Measurements from ENCODE around the gene SC5D. TPM values are rescaled to one million over a fixed set of nuclear protein-coding genes. Genes with fewer than 3 reads are reported as not detected.
A peak's percentile ranks its signal among the peaks of the same experiment; 100 is the strongest.

The SC5D gene, protein sequence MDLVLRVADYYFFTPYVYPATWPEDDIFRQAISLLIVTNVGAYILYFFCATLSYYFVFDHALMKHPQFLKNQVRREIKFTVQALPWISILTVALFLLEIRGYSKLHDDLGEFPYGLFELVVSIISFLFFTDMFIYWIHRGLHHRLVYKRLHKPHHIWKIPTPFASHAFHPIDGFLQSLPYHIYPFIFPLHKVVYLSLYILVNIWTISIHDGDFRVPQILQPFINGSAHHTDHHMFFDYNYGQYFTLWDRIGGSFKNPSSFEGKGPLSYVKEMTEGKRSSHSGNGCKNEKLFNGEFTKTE
- 27.3 TPM for polyA plus RNA-seq (2012; ENCODE audit: insufficient read depth, insufficient read length)

DNA sequence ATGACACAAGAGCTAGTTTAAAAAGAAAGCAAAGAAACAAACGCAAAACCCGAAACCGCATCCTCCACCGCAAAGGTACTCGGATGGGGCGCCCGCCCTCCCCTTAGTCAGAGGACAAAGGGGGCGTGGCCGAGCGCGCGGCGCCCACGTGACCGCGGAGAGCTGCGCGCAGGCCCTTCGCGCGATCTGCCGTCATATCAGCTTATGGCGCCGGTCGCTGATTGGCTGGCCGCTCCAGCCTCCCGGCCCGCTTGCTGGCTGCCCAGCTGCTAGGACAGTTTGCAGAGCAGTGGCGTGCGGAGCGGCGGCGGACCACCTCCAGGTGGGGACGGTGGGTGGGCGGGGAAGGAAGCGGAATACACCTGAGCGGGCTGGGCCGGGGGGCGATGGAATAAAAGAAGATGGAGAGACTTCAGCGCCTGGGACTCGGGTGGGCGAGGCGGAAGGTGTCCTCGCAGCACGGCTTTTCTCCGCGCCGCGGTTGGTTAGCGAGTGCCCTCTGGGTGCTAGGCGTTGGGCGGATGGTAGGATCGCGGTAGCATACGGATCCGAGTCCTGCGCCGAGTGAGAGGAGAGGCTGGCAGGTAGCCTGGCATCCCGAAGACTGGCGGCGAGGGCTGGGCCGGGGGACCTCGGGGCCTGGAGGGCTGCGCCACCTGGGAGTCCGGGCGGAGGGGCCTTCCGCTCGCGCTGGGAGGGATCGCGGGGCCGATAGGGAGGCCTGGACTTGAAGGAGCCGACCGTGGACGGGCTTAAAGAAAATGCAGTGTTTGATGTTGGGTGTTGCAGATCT, at the start of gene SC5D:
SC5D (plus strand) TSS at position 277 of the 793 bp plus-strand sequence. CDS start 10,605 bp downstream, outside the sequence.
- DNase-seq (ENCODE audit: low read depth, low spot score) = peak; percentile 90
- peak within 1 kb of the TSS; percentile 84 for H3K4me3 ChIP-seq (ENCODE audit: low read length)

DNA sequence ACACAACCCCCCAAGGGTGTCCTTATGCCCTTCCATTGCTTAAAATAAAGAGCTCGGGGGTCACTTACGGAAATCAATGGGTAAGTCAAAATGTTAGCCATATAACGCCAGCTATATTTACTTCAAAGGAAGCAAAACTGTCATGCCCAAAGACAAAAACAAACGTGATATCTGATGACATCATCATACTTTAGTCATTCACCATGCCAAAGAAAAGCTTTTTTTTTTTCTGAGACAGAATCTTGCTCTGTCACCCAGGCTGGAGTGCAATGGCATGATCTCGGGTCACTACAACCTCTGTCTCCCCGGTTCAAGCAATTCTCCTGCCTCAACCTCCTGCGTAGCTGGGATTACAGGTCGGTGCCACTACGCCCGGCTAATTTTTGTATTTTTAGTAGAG, 47.7 kb upstream of the SC5D start:
- no peak overlapping the region for H3K4me3 ChIP-seq (ENCODE audit: low read length)
- no peak for DNase-seq (ENCODE audit: low read depth, low spot score)

DNA sequence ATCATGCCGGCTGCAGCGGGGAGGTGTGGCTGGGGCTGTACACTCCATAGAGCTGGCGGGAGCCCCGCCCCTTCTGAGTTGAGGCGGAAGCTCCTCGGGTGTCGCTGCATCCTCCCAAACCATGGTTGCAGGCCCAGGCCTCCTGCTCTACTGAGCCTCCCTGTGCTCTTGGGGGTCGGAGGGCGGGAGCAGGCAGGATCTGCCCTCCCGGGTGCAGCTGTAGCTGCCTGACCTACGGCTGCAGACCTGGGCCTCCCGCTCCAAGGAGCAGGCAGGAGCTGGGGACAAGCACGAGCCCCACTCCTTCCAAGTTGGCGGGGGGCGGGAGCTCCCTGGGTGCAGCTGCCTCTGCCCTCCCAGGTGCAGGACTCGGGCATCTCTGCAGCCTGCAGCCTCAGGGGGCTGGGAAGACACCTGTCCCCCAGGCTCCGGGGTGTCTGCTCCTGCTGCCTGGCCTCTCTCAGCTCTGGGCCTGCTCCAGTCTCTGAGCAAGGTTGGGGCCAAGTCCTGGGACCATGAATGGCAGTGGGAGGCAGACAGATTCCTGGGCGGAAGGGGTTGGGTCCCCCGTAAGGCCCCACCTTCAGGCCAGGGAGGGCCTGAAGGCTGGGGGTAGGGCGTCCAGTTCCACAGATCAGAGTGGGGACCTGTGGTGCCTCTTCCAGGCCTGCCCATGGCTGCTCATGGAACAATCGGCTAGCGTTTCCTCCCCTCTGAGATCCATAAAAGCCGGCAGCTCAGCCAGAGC, 46.4 kb upstream of the SC5D start:
- DNase-seq (ENCODE audit: low read depth, low spot score) = no peak
- no peak overlapping the region for H3K4me3 ChIP-seq (ENCODE audit: low read length)

DNA sequence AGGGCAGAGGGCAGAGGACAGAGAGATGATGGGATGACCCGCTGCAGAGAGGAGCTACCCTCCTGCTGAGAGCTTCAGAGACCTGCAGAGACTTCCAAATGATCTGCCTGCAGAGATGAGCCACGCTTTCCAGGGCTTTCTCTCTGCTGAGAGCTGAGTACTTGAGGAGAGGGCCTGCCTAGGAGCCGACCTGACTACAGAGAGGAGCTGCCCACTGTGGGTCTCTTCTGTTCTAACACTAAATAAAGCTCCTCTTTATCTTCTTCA, 45.9 kb upstream of the SC5D start:
- no peak overlapping the region for H3K4me3 ChIP-seq (ENCODE audit: low read length)
- no peak for DNase-seq (ENCODE audit: low read depth, low spot score)

DNA sequence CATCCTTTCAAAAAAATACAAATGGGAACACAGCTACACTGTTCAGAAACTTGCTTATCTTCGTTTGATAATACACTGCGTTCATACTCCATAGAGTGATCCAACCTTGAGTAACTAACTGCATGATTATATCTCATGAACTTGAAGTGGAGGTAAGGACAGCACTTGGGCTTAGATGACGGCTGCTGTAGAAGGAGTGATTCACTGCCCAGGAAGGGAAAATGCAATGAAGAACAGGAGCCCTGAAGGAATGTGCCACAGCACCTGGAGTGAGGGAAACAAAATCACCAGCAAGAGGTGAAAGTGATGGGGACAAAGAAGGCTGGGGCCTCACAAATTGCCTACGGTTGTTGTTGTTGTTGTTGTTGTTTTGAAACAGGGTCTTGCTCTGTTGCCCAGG, 44.1 kb upstream of the SC5D start:
- H3K4me3 ChIP-seq (ENCODE audit: low read length) = no peak overlapping the region
- no peak for DNase-seq (ENCODE audit: low read depth, low spot score)

DNA sequence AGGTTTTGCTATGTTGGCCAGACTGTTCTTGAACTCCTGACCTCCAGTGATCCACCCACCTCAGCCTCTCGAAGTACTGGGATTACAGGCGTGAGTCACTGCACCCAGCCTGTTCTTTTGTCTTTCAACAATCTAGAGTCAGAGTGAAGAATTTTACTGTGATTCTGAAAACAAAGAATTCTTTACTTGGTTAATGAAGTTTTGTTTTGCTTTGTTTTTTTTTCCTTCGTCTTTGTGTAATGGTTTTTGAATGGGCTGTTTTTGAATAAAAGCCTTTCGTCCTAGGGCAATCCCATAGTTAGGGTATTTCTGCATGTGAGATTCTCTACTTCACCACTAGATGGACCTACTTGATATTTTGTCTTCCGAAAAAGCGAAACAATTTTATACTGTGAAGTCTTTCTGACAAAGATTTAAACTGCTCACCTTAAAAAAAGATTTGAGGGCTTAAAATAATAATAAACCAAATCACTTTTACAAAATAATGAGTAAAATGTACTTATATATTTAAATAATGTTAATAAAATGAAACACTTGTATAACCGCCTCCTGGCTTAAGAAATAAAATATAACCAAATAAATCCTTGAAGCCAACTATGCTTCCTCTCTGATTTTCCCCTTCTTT, 43.4 kb upstream of the SC5D start:
- no peak overlapping the region for H3K4me3 ChIP-seq (ENCODE audit: low read length)
- DNase-seq (ENCODE audit: low read depth, low spot score) = peak; percentile 21

DNA sequence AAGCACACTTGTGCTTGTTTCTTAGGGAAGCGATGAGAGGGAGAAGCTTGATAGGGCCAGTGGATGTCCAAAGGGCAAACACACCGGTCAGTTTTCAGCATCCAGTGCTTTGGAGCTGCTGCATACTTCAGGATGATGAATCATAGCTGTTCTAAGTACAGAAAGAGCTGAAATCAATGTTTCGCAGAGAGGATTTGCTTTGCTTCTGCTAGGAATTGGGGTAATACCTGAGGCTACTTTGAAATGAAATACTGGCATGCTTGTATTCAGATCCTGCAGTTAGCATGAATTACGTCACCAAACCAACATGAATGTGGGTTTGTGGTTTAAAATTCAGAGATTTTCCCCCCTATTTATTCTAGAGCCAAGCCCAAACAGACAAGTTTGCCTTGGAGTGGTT, 41.7 kb upstream of the SC5D start:
- DNase-seq (ENCODE audit: low read depth, low spot score) = peak; percentile 32
- no peak overlapping the region for H3K4me3 ChIP-seq (ENCODE audit: low read length)

DNA sequence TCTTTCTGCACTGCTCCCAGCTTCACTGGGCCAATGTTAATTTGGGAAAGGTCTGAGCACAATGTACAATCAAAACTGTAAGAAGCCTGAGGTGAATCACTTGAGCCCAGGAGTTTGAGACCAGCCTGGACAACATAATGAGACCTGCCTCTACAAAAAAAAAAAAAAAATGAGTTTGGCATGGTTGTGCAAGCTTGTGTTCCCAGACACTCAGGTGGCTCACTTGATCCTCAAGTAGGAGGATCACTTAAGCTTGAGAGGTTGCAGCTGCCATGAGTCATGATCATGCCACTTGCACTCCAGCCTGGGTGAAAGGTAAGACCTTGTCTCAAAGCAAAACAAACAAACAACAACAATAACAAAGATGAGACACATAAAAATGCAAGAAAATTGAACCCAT, 38.6 kb upstream of the SC5D start:
- DNase-seq (ENCODE audit: low read depth, low spot score) = no peak

DNA sequence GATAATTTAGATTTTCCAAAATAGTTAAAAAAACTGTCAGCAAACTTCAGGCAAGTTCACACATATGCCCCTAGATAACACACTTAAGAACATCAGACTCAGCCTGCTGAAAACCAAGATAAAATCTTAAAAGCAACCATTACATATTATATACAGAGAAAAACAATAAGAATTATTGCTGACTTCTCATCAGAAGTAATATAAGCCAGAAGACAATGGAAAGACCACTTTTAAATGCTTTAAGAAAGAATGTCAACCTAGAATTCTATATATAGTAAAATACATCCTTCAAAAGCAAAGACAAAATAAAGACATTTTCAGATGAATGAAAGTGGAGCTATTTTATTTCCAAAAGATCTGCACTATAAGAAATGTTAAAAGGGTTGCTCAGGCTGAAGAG, 37.8 kb upstream of the SC5D start:
- no peak for DNase-seq (ENCODE audit: low read depth, low spot score)

More for the DNA sequence above, 38.6 kb upstream of the SC5D start:
- H3K4me3 ChIP-seq (ENCODE audit: low read length) = no peak overlapping the region

DNA sequence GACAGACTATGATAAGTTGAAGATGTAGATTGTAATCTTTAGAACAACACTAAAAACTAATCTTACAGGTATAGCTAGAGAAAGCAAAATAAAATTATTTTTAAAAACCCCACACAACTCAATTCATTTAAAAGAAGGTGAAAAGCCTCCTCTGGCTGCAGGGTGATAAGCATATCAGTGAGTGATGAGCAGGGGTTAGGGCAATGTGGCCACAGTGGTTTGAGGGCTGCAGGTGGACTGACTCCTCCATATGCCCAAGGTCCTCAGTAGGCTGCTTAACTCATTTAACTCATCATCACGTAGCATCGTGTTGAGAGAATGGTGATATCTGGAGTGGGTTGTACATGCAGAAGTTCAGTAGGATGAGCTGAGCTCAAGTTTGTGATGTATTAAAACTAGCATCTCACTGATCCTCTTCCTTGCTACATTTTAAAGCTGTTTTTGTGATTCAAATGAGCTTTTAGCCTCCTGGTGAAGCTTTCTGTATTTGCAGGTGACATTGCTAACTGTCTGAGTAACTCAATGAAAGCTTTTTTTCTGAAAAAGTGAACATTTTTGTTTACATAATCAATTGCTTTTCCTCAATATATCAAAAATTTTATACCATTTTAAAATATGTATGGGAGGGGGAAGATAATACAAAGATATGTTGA, 37.0 kb upstream of the SC5D start:
- no peak for DNase-seq (ENCODE audit: low read depth, low spot score)
- H3K4me3 ChIP-seq (ENCODE audit: low read length) = no peak overlapping the region

More for the DNA sequence above, 37.8 kb upstream of the SC5D start:
- H3K4me3 ChIP-seq (ENCODE audit: low read length) = no peak overlapping the region

DNA sequence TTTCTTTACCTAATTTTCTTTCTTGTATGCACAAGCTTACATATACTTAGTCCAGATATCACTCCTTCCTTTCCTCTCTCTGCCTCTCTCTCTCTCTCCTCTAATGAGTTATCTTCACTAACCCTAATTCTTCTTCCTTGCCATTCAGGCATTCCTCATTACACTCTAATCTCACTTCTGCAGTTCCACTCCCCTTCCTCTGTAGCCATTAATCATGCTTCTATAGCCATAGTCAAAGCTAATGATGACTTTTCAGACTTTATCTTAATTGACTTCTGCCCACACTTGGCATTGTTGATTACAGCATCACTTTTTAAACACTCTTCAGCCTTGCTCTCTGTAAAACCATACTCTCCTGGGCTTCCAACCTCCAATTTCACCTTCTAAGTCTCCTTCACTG, 35.3 kb upstream of the SC5D start:
- no peak overlapping the region for H3K4me3 ChIP-seq (ENCODE audit: low read length)
- no peak for DNase-seq (ENCODE audit: low read depth, low spot score)

DNA sequence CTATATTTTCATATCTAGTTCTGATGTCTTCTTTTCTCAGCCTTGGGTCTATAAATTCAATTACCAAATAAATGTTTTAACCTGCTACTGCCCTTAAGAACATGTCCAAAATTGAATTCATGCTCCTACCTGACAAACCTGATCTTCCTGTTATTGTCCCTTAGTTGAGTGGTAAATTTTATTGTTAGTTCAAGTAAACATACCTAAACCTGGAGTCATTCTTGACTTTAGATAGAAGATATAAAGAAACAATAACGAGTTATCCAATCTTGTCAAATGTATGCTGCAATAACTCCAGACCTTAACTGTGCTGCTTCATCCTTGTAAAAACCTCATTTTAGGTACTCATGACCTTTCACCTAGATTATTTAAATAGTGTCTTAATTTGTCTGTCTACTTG, 34.6 kb upstream of the SC5D start:
- DNase-seq (ENCODE audit: low read depth, low spot score) = no peak
- no peak overlapping the region for H3K4me3 ChIP-seq (ENCODE audit: low read length)

DNA sequence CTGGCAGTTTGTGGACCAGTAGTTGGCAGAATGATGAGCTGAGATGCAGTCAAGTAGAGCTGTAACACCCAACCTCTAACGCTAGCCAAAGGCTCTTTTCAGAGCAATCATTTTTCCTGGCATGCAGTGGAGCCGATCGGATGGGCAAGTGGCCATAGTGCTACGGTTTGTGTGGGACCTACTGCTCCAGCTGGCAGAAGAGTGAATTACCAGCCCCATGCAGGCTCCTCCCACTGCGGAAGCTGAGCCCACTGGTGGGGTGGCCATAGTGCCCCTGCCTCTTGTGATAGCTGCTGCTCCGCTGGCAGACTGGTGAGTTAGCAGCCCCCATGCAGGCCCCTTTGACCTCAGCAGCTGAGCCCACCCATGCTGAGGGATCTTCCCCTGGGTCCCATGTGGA, 27.0 kb upstream of the SC5D start:
- no peak overlapping the region for H3K4me3 ChIP-seq (ENCODE audit: low read length)
- DNase-seq (ENCODE audit: low read depth, low spot score) = no peak

DNA sequence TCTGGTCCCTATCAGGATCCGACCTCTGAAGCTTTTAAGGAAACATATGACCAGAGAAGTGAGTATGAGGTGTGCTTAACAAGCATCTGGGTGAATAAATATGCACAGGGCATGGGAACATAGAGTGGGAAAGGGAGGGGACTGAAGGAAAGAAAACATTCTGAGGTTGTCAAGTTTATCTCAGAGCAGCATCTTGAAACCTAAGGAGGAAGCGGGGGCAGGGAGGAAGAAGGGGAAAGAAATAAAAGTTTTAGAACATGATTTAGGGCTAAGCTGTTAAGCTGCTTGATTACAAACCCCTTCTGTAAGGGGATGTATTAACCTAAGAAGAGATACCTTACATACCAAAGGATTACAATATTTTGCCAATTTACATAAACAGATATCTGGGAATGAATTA, 24.0 kb upstream of the SC5D start:
- no peak for DNase-seq (ENCODE audit: low read depth, low spot score)
- no peak overlapping the region for H3K4me3 ChIP-seq (ENCODE audit: low read length)

DNA sequence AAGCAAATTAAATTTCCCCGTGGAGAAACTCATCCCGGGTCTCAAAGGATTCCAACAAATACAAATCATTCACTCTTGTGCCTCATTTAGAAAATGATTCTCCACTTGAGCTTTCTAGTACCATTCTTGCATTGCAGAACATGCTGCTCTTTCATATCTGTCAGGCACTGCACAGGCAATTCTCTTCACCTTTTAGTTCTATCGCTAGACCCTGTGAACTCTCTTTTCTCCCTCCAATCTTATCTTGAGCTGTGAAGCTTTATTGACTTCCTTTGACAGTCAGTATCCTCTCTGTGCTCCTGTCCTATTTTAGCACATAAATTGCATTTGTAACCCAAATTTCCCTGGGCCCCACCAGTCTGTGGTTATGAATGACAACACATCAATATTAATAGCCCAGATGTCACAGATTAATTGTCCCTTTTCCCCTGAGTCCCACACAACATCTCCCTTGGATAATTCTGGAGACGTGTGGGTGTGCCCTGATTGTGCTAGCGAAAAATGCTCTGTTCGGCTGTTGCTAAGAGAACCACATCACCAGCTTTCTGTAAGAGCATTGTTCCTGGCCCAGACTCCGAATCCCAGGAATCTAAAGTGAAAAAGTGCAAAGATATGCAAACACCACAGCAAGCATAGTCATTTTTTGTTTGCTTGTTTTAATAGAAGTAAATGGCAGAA, 22.4 kb upstream of the SC5D start:
- no peak for DNase-seq (ENCODE audit: low read depth, low spot score)
- no peak overlapping the region for H3K4me3 ChIP-seq (ENCODE audit: low read length)

DNA sequence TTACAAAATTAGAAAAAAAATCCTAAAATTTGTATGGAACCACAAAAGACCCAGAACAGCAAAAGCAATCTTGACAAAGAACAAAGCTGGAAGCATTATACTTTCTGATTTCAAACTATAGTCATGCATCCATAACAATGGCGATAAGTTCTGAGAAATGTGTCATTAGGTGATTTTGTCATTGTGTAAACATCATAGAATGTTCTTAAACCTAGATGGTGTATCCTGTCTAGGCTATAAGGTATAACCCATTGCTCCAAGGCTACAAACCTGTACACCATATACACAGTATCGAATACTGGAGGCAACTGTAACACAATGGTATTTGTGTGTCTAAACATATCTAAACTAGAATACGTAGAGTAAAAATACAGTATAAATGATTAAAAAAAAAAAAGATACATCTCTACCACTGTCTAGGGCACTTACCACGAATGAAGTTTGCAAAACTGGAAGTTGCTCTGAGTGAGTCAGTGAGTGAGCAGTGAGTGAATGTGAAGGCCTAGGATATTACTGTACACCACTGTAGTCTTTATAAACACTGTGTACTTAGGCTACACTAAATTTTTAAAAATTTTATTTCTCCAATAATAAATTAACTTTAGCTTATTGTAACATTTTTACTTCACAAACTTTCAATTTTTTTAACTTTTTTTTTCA, 18.1 kb upstream of the SC5D start:
- no peak overlapping the region for H3K4me3 ChIP-seq (ENCODE audit: low read length)
- DNase-seq (ENCODE audit: low read depth, low spot score) = no peak

DNA sequence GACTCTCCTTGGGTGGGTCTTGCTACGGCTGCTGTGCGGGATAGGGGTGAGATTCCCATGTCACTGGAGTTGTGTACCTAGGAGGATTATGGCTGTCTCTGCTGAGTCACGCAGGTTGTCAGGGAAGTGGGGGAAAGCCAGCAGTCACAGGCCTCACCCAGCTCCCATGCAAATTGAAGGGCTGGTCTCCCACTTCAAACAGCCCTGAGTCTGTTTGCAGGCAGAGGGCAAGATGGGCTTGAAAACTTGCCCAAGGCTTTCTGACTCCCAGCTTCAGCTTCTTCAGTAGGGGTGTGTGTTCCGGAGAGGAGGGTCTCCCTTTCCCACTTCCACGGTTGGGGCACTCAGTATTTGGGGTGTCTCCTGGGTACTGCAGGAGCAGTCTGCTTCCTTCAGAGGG, 10.9 kb upstream of the SC5D start:
- H3K4me3 ChIP-seq (ENCODE audit: low read length) = no peak overlapping the region
- no peak for DNase-seq (ENCODE audit: low read depth, low spot score)

DNA sequence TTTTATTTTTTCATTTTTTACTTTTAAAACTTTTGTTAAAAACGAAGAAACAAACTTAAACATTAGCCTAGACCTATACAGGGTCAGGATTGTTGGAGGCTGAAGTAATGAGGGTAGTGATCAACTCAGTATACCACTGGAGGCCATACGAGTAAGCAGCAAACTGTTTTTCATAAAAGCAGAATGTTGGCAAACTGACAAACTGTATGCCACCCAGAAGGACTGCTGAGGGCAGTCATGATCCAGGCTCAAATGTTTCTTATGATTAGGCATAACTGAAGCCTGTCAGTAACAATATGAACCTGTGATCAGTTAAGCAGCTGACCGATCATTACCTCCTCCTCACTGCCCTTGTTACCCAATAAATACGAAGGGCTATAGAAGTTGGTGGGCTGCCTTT, 10.2 kb upstream of the SC5D start:
- DNase-seq (ENCODE audit: low read depth, low spot score) = no peak
- H3K4me3 ChIP-seq (ENCODE audit: low read length) = no peak overlapping the region

Measured in Jurkat, Clone E6-1 (cell line).